GM12891 (cell line): ENCODE measurements around the gene SRPK3.

ENCODE experiments used
- POLR2A ChIP-seq: IDR thresholded peaks from 2 replicates; pipeline ENCODE4 v1.6.1; 2011; ENCODE audit warnings: low read depth, low read length, control low read depth
- POLR2AphosphoS5 ChIP-seq: IDR thresholded peaks from 2 replicates; pipeline ENCODE4 v1.6.1; 2011; ENCODE audit warnings: low read depth, low read length, control low read depth
- POU2F2 ChIP-seq: IDR thresholded peaks from 2 replicates; pipeline ENCODE4 v1.6.1; 2011; ENCODE audit warnings: low read depth, mild to moderate bottlenecking, control low read depth, low read length, moderate library complexity
- SPI1 ChIP-seq: IDR thresholded peaks from 2 replicates; pipeline ENCODE4 v1.6.1; 2011; ENCODE audit warnings: low read depth, low read length, control low read depth
- TAF1 ChIP-seq: IDR thresholded peaks from 2 replicates; pipeline ENCODE4 v1.6.1; 2011; ENCODE audit warnings: low read depth, low read length, control low read depth

DNA sequence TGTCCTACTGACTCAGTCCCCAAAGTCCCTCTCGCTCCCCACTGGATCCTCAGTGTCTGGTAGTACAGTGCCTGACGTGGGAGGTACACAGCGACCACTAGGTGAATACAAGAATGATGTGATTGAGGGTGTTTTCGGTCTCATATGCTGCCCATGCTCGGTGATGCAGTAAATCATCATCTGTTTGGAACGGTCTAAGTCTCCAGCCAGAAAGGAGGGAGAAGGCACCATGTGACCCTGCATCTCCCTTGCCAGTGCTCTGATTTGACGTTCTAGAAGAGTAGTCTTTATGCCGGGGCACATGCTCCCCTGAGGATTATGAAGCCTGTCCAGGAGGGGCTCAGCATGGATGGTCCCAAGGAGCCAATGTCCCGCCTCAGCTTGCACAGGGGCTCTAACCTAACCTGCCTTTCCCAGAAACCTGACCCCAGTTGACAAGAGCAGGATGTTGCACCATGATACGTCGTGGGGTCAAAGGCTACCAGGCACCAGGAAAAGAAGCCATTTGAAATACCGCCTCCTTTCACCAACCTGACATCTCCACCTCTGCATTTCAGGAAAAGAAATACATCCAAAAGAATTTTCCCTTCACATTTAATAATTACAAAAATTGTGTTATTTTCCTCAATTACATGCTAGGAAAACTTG lies 30.6 kb upstream of the SRPK3 start:
- TF ChIP-seq POLR2A (no peak), POLR2AphosphoS5 (no peak), TAF1 (no peak), SPI1 (no peak), POU2F2 (no peak)
